Caco-2 (cell line): Measurements from ENCODE around the gene C1GALT1C1L. TPM values are rescaled to one million over a fixed set of nuclear protein-coding genes. Genes with fewer than 3 reads are reported as not detected.

Source experiments
- BruUV-seq: library from RNA; stranded (reverse); fragments of 400-500 nt; replicated peaks from 2 replicates; lab custom pipeline; 2021; lab: Mats Ljungman, UMichigan
- CTCF ChIA-PET: fragments of 300-600 bp; sonication (Branson Sonifier 250); formaldehyde crosslinking; loops from one replicate; lab custom pipeline; 2022; ENCODE audit warnings: antibody characterized with exemption; lab: Charles Lee
- POLR2A ChIA-PET: fragments of 300-600 bp; sonication (Branson Sonifier 250); formaldehyde crosslinking; loops from one replicate; lab custom pipeline; 2022; ENCODE audit warnings: antibody characterized with exemption; lab: Charles Lee
- DNase-seq, 2 experiments: peaks; one replicate each; pipeline versions ENCODE4 v3.0.0 to v3.0.0-alpha.2; 2020 to 2022
- H3K27me3 ChIP-seq: replicated peaks from 2 replicates; pipeline ENCODE4 v1.6.0; 2011; ENCODE audit warnings: low read length; ENCODE audit not compliant: control insufficient read depth, insufficient read depth
- H3K36me3 ChIP-seq: 2 replicates; pipeline ENCODE4 v1.5.1; 2011; ENCODE audit warnings: low read length; ENCODE audit not compliant: control insufficient read depth, insufficient read depth
- H3K4me1 ChIP-seq: fragments of 250-450 bp; sonication (Bioruptor Pico); 2 replicates; pipeline ENCODE4 v1.5.1; 2020; ENCODE audit warnings: mild to moderate bottlenecking
- H3K4me3 ChIP-seq: 2 replicates; pipeline ENCODE4 v1.5.1; 2011; ENCODE audit warnings: low read depth, mild to moderate bottlenecking, control low read depth, low read length
- H3K9me3 ChIP-seq: fragments of 250-450 bp; sonication (Bioruptor Pico); 2 replicates; pipeline ENCODE4 v1.5.1; 2020; ENCODE audit warnings: mild to moderate bottlenecking, moderate library complexity
- H3K27ac Mint-ChIP-seq: one replicate; pipeline ENCODE4 v1.8.0; 2022; ENCODE audit warnings: mixed read lengths; ENCODE audit not compliant: unreplicated experiment
- H3K27me3 Mint-ChIP-seq: one replicate; pipeline ENCODE4 v1.8.0; 2022; ENCODE audit warnings: mixed read lengths; ENCODE audit not compliant: insufficient read depth, unreplicated experiment
- H3K36me3 Mint-ChIP-seq: one replicate; pipeline ENCODE4 v1.8.0; 2022; ENCODE audit warnings: mild to moderate bottlenecking, mixed read lengths; ENCODE audit not compliant: insufficient read depth, unreplicated experiment
- H3K4me1 Mint-ChIP-seq: one replicate; pipeline ENCODE4 v1.8.0; 2022; ENCODE audit warnings: low read depth, mixed read lengths; ENCODE audit not compliant: unreplicated experiment
- H3K4me3 Mint-ChIP-seq: one replicate; pipeline ENCODE4 v1.8.0; 2022; ENCODE audit warnings: mild to moderate bottlenecking, moderate library complexity, mixed read lengths; ENCODE audit not compliant: unreplicated experiment
- H3K9me3 Mint-ChIP-seq: one replicate; pipeline ENCODE4 v1.8.0; 2022; ENCODE audit warnings: mixed read lengths; ENCODE audit not compliant: unreplicated experiment
- intact Hi-C: fragments of 100-400 bp; cut with micrococcal nuclease; formaldehyde crosslinking; loops from one replicate; pipeline ENCODE4 v1.10.0; 2022; ENCODE audit not compliant: unreplicated experiment
- total RNA-seq: library from RNA; stranded (reverse); gene quantifications from 2 replicates; pipeline ENCODE4 v1.2.3, GENCODE V29; 2022
- TF ChIP-seq, protein P1 (sequence below), 2 experiments: fragments of 200-600 bp in 1 of 2; IDR thresholded peaks; 1 replicate in 1 of 2; 2 replicates in 1 of 2; pipeline versions ENCODE4 v1.5.1 to v1.8.0; 2011 to 2022; ENCODE audit warnings: antibody characterized with exemption in 1 of 2, control low read depth in 1 of 2, inconsistent platforms in 1 of 2, low read depth in 1 of 2, low read length in 1 of 2, mild to moderate bottlenecking in 1 of 2, moderate library complexity in 1 of 2; ENCODE audit not compliant: insufficient read depth in 1 of 2, severe bottlenecking in 1 of 2, unreplicated experiment in 1 of 2

C1GALT1C1L gene
- total RNA-seq, 1 experiment from 2014 or later = 1.0 TPM

DNA sequence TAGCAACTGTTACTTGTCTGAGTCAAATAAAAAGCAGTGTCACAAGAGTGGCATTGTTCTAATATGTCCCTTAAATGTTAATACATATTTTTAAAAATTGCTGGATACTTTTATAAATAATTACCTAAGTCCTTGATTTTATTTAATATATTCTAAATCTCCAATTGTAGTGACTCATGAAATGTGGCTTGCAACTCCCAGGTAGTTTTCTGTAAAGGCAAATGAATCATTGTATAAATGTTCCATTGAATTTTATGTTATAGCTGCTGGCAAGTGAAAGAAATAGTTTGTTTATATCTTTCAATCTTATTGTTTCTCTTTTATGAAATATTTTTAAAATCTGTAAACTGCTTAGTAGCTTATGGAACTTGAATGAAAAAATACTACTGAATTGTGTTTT is 32.7 kb upstream of the C1GALT1C1L start:
- Mint-ChIP-seq H3K27ac (no peak overlapping the region), H3K4me3 (no peak overlapping the region), H3K27me3 (peaks cover 6% of the 10 kb centered on the region), H3K9me3 (no peaks in the 10 kb centered on the region), H3K4me1 (no peaks in the 10 kb centered on the region), H3K36me3 (no peaks in the 10 kb centered on the region)
- Histone ChIP-seq H3K4me3 (no peak overlapping the region), H3K27me3 (no peaks in the 10 kb centered on the region), H3K4me1 (no peaks in the 10 kb centered on the region), H3K36me3 (no peaks in the 10 kb centered on the region), H3K9me3 (no peaks in the 10 kb centered on the region)
- ChIA-PET CTCF (no interaction called here), POLR2A (no interaction called here)
- no peak for DNase-seq
- intact Hi-C loops = no loop called here
- no TSS peak for BruUV-seq
- TF ChIP-seq, protein P1, sequence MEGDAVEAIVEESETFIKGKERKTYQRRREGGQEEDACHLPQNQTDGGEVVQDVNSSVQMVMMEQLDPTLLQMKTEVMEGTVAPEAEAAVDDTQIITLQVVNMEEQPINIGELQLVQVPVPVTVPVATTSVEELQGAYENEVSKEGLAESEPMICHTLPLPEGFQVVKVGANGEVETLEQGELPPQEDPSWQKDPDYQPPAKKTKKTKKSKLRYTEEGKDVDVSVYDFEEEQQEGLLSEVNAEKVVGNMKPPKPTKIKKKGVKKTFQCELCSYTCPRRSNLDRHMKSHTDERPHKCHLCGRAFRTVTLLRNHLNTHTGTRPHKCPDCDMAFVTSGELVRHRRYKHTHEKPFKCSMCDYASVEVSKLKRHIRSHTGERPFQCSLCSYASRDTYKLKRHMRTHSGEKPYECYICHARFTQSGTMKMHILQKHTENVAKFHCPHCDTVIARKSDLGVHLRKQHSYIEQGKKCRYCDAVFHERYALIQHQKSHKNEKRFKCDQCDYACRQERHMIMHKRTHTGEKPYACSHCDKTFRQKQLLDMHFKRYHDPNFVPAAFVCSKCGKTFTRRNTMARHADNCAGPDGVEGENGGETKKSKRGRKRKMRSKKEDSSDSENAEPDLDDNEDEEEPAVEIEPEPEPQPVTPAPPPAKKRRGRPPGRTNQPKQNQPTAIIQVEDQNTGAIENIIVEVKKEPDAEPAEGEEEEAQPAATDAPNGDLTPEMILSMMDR (IDR thresholded peaks at IDR 0.05; ENCODE audit: insufficient read depth in 1 of 2, low read depth in 1 of 2, low read length in 1 of 2, severe bottlenecking in 1 of 2, unreplicated experiment in 1 of 2) = no peak

DNA sequence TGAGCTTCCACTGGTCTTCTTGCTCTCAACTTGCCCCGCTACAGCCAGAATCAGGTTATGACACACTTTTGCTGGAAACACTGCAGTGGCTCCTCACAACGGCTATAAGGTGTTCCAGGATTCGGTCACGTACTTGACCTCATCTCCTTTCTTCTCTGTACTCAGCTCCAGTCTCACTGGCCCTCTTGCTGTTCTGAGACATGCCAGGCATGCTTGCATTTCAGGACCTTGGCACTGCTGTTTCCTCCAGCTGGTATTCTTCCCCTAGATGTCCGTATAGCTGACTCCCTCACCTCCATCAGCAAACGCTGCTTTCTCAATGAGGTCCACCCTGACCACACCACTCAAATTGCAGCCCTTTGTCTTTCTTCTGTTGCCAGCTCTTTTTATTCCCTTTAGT is 31.9 kb upstream of the C1GALT1C1L start:
- H3K4me3 Mint-ChIP-seq = no peak overlapping the region
- Histone ChIP-seq H3K4me1 (no peaks in the 10 kb centered on the region), H3K9me3 (no peaks in the 10 kb centered on the region), H3K36me3 (no peaks in the 10 kb centered on the region), H3K27me3 (no peaks in the 10 kb centered on the region), H3K4me3 (no peak overlapping the region)
- intact Hi-C loops = no loop called here
- H3K4me1 Mint-ChIP-seq = no peaks in the 10 kb centered on the region
- no peak overlapping the region for H3K27ac Mint-ChIP-seq
- H3K36me3 Mint-ChIP-seq = no peaks in the 10 kb centered on the region
- TF ChIP-seq, protein P1 (IDR thresholded peaks at IDR 0.05; ENCODE audit: insufficient read depth in 1 of 2, low read depth in 1 of 2, low read length in 1 of 2, severe bottlenecking in 1 of 2, unreplicated experiment in 1 of 2) = no peak
- ChIA-PET POLR2A (no interaction called here), CTCF (no interaction called here)
- BruUV-seq = no TSS peak
- no peak for DNase-seq
- no peaks in the 10 kb centered on the region for H3K9me3 Mint-ChIP-seq
- H3K27me3 Mint-ChIP-seq = peaks cover 6% of the 10 kb centered on the region

DNA sequence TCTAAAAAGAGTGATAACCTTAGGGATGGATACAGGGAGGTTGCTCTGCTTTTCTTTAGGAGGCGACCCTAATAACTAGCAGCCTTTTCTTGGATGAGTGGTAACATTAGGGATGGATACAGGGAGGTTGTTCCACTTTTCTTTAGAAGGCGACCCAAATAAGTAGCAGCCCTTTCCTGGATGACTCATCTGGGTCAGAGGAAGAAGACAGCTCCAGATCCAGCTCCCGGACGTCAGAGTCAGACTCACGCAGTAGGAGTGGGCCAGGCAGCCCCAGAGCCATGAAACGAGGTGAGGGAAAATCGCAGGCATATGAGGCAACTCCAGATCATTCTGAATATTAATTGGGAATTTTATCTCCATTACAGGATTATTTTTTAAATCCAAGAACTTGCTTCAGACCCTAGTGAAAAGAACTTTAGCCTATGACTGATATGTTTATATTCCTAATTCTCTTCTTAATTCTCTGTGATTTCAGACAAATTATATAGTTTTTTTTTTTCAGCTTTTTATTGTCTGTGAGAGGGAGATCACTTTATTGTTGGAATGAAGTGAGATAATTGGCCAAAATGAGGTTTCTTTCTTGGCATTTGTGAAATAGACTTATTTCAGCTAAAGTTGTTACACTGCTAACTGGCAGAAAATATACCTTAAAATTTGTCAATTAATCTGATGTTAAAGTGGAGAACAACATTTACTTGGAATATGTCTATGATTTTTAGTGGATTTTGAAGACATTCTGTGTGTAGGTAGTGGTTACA is 31.2 kb upstream of the C1GALT1C1L start:
- CTCF ChIA-PET = no interaction called here
- no peaks in the 10 kb centered on the region for H3K9me3 ChIP-seq
- no TSS peak for BruUV-seq

More for the DNA sequence above, 31.2 kb upstream of the C1GALT1C1L start:
- Histone ChIP-seq H3K36me3 (no peaks in the 10 kb centered on the region), H3K27me3 (no peaks in the 10 kb centered on the region), H3K4me3 (no peak overlapping the region), H3K4me1 (no peaks in the 10 kb centered on the region)
- intact Hi-C loops = no loop called here
- no peak for DNase-seq
- Mint-ChIP-seq H3K27ac (no peak overlapping the region), H3K27me3 (peaks cover 7% of the 10 kb centered on the region), H3K4me3 (no peak overlapping the region), H3K4me1 (no peaks in the 10 kb centered on the region), H3K36me3 (no peaks in the 10 kb centered on the region), H3K9me3 (no peaks in the 10 kb centered on the region)
- TF ChIP-seq, protein P1 (IDR thresholded peaks at IDR 0.05; ENCODE audit: insufficient read depth in 1 of 2, low read depth in 1 of 2, low read length in 1 of 2, severe bottlenecking in 1 of 2, unreplicated experiment in 1 of 2) = no peak
- POLR2A ChIA-PET = no interaction called here
